Non-pigmented ciliary epithelial cell (primary cell): Measurements from ENCODE around the gene PDZD8.
"Not testable (repeated sequence)": the region's sequence is repeated elsewhere in the genome, so short reads cannot be mapped to it uniquely, and the experiment has no call there.

ENCODE experiments used
- DNase-seq: peaks from one replicate; pipeline ENCODE4 v3.0.0-alpha.2; 2010; ENCODE audit warnings: low read depth

PDZD8 gene

DNA sequence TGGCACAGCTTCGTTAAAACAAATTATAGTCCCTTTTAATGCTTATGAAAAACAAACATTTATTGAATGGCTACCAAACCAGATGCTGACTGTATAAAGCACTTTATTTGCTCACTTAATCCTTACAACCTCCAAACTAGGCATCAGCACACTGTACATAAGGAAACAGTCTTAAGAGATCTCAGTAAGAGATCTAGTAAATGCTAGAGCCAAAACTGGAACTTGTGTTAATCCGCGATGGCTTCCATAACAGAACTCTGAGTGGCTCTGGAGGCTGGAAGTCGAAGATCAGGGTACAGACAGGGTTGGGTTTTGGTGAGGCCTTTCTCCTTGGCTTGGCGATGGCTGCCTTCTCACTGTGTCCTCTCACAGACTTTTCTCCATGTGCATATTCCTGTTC, 27.0 kb downstream of the PDZD8 start:
- no peak for DNase-seq

DNA sequence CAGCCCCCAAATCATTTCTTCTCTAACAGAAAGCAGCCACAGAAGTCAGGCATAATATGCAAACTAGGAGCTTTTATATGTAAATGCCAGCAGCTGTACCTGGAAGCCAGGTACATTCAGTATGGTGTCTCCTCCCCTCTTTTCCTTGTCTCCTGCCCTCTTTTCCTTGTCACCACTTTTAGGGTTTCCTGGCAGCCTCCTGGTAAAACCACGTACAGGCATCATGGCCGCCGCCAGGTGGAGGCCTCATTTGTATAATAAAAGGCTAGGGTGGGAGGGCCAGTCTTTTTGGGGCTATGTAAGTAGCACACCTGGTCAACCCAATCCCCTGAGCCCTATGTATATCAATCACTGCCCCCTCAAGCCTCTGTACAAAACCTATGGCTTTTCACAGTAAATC, 28.7 kb downstream of the PDZD8 start:
- no peak for DNase-seq

DNA sequence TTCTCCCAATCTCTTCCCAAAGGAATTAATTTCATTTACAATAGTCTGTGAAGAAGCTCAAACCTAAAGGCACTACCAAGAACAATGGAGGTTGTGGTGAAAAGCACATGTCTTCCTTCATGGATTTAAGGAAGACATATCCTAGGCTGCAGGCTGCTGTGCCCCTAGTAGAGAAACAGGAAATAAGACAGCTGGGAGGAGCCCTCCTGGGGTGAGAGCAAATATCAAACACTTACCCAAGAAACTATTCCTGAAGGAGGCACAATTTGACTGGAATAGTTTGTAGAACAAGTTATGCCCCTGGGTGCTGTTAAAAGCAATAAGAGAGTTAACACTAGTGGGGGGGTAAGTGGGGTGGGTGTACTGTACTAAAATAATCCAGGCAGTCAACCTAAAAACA, 30.1 kb downstream of the PDZD8 start:
- DNase-seq = no peak

DNA sequence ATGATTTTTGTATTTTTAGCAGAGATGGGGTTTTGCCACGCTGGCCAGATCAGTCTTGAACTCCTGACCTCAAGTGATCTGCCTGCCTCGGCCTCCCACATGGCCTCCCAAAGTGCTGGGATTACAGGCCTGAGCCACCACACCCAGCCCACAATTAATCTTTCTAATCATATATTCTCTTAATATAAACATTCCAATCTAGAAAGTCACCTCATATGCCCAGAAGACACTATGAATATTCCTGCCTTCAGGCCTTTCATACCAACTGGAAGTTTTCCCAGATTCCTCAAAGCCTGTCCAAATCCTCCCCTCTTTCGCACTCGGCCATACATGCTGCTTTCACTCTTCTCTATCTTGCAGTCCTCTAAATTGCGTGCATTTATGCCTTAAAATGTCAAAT, 32.6 kb downstream of the PDZD8 start:
- no peak for DNase-seq

DNA sequence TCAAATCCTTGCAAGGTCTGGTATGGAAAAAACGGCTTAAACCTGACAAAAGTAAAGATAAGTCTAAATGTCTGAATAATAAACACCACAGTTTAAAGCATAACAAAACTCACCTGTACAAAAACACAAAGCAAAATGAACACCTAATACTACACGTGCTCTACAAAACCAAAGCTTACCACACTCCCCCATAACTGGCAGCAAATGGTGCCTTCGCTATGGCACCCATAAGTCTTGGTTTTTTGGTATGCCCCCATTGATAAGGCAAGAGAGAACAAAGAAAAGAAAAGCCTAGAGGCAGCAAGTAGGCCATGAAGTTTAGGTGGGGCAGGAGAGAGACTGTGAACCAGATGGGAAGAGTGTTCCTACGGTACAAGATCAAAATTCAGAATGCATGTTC, 34.2 kb downstream of the PDZD8 start:
- DNase-seq = no peak

DNA sequence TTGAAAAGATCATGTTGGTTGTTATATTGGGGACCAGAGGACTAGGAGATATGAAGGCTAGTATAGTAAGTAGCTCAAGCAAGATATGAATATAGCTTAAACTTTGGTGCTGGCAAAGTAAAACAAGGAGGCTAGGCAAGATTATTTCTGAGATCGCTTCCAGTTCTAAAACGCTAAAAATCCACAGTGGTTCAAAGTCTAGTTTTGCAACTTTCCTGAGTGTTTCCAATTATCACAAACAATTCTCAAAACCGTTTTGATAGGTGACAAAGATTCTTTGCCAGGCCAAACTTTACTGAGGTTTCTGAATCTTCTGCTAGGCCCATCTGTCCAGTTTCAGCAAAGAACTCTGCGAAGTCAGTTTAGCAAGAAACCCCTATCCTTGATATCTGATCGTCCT, 35.3 kb downstream of the PDZD8 start:
- DNase-seq = no peak

DNA sequence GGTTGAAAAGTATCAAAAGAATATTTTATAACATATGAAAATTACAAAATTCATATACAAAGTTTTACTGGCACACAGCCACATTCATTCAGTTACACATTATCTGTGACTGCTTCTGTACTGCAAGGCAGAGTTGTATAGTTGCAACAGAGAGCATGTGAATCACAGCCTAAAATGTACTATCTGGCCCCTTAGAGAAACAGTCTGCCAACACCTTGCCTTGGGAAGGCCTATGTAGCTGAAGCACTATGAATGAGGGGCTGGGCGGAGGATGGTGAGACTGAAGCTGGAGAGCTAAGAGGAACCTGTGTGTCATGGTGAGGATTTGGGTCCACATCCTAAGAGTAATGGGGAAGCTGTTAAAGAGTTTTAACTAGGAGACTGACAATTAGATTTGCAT, 35.7 kb downstream of the PDZD8 start:
- no peak for DNase-seq

DNA sequence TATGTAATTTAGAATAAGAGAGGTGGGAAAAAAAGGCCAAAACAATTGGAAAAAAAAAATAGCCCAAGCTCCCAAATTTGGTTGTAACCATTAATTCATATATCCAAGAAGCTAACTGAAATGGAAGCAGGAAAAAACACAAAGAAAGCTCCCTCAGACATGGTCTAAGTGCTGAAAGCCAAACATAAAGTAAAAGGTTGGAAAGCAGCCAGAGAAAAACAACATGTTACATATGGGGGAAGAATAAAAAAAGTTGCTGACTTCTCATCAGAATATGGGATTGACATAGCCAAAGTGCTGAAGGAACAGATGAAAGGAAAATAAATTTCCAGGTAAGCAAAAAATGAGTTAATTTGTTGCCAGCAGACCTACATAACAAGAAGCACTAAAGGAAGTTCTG, 40.3 kb downstream of the PDZD8 start:
- no peak for DNase-seq

DNA sequence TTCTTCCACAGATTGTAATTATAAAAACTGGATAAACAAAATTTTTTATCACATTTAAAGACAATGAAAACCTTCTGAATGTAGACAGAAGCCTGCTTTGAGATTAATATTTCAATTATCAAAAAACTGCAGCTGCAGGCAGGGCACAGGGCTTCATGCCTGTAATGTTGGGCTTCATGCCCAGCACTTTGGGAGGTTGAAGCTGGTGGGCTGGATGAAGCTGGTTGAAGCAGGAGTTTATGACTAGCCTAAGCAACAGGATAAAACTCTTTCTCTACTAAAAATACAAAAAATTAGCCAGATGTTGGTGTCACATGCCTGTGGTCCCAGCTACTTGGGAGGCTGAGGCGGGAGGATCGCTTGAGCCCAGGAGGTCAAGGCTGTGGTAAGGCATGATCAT, 41.2 kb downstream of the PDZD8 start:
- DNase-seq = no peak

DNA sequence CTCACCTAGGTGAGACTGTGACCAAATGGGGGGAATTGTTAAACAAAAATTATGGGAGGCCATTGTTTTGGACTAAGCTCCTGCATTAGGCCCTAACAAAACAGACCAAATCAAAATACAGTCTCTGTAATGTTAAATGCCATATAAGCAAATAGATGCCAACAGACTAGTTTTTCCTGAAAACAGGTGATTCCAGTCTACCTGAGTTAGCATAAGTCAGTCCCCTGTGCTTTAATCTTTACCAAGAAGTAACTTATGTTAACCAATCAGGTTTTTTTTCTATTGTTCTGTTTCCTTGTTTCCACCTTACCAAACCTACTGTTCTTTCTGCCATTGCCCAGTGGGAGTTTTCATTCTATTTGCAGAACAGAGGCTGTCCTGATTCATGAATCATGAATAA, 48.0 kb downstream of the PDZD8 start:
- DNase-seq = no peak

DNA sequence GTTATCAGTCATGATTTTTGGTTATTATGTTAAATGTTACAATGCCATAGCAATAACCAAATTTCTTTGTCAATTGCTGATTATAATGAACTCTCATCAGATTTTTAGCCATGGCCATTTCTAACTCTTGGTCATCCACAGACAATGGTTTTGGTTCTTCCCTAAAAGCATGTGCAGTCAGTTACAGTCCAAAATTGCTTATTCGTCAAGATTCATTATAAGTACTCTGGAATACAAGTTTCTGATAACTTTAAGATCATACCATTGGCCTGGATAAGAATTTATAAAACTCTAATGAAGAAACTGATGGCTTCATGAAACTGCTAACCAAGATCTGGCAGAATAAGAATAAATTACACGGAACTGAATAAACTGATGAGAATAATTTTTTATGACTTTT, 50.9 kb downstream of the PDZD8 start:
- DNase-seq = no peak

DNA sequence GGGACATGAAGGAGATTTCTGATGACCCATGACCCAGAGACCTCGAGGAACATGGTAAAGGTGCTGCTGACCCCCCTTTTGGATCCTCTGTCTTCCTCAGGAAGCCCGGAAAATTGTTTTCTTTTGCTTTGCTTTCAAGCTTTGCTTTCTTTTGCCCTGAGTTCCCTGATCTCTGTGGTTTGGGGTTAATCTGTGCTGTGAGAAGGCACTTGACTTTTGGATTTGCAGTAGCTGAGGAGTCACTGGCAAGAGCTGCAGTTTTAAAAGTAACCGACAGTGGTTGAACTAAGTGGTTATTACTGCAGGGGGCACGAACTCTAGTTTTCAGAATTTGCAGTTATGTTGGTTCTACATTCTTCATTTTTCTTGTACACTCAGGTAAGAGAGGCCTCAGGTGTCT, 53.0 kb downstream of the PDZD8 start:
- DNase-seq = no peak

DNA sequence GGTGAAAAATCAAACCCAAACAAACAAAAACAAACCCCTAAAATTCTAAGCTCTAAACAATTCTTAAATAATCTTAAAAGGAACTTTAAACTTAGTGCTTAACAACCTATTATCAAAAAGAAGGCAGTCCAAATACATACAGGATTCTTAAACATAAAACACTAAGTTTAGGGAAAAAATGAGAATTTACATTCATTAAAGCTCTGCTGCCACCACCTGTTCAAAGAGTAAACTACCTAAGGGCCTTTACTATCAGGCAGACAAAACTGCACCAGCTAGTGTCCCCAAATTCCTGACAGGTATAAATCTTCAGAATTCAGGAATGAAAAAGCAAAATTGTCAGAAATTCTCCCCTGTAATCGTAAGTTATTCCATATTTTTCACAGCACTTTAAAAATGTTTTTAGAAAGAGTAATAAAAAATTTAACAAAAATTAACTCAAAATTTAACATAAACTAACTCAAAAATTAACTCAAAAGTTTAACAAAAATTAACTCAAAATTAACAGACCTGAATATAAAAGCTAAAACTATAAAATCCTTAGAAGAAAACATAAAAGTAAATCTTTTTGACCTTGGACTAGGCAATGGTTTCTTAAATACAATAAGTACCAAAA, 55.1 kb downstream of the PDZD8 start:
- no peak for DNase-seq

DNA sequence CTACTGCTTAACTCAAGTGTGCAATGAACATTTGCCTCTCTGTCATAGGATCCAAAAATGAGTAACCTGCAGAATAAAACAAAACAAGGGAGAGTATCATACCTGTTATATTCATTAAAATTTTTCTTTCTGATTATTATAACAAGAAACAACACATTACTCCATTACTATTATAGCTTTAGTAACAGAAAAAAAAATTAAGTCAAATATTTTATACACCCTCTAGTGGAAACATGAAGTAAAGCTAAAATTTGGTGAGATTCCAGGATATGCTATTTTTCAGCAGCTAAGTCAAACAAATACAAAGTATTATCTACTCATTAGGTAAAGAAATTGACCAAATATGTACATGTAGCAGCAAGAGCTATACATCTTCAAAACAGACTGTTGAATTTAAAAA, 56.3 kb downstream of the PDZD8 start:
- no peak for DNase-seq

DNA sequence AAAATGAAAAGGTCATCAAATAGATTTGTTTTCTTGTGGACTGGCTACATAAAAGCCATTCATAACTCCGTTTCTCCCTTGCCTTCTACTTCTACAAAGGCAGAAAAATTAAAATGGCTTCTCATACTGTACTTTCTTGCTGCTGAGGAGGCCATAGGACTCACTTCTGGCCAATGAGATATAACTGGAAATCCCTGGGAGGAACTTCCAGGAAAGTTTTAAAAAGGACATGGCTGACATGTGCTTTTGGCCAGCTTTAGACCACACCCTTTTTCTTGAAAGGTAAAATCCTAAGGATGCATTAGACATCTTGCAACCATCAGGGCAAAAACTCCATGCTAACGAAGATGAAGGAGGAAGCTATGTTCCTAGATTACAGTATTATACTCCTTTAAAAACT, 58.5 kb downstream of the PDZD8 start:
- DNase-seq = no peak

DNA sequence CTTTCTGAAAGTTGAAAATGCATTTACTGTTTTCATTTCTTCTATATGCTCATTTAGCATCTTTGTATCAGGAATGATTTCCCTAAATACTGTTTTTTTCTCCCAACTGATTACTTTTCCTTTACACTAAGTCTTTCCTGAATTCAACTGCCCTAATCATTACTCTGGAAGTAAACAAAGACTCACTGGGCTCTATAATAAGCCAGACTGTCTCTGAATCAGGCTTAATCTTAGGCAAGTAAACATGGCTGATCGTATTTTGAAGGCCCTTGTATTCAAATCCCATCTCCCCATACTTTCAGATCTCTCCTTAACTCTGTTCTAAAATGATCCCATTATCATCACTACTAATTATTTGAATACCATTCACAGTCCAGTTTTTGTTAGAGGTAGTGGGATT, 61.6 kb downstream of the PDZD8 start:
- no peak for DNase-seq

DNA sequence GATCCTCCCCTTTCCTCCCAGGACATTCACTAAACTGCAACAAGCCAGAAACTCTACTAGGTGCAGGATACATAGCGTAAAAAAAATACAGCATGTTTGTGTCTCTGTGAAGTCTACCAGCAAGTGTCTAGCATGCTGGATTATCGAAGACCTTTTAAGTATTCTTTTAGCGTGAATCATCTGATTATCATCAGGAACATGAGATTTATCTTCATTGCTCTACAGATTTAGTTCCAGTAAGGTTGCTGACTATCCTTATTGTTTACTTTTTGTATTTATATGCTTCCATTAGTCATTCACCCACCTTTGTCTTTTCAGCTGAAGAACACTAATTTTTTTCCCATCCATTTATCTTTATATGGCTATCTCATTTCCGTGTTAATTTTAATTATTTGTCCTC, 62.8 kb downstream of the PDZD8 start:
- no peak for DNase-seq

DNA sequence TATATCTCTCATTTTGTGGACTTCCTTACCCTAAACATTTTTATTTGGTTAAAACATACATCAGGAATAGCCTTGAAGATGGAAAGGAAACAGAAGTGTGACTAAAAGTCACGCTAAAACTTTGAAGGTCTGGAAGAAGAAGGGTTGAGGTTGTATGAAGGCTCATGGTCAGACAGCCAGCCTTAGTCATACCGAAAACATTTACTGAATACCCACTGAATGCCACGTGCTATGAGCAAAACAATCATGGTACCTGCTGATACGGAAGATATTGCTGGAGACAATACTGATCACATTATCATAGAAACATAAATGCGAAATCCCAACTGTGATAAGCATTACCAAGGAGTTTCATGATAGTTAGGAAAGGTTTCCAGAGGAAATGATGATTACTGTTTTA, 64.0 kb downstream of the PDZD8 start:
- no peak for DNase-seq

DNA sequence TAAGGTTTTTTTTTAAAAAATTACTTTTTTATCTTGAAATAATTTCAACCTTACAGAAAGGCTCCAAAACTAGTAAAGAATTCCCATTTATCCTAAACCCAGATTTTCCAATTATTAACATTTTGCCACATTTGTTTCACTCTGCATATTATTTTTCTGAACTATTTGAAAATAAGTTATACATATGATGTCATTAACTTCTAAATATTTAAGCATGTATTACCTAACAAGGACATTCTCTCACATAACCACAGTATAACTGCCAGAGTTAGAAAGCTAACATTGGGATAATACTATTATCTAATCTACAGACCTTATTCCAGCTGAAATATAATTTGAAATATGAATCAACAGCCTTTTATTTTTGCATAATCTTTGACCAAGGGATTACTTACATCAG, 68.6 kb downstream of the PDZD8 start:
- no peak for DNase-seq

DNA sequence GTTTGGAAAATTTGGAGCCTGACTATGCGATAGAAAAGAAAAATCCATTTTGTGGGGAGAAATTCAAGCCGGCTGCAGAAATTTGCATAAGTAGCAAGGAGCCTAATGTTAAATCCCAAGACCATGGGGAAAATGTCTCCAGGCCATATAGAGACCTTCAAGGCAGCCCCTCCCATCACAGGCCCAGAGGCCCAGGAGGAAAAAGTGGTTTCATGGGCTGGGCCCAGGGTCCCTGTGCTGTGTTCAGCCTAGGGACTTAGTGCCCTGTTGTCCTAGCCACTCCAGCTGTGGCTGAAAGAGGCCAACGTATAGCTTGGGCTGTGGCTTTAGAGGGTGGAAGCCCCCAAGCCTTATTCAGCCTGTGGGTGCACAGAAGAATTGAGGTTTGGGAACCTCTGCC, 71.8 kb downstream of the PDZD8 start:
- not testable (repeated sequence) for DNase-seq

DNA sequence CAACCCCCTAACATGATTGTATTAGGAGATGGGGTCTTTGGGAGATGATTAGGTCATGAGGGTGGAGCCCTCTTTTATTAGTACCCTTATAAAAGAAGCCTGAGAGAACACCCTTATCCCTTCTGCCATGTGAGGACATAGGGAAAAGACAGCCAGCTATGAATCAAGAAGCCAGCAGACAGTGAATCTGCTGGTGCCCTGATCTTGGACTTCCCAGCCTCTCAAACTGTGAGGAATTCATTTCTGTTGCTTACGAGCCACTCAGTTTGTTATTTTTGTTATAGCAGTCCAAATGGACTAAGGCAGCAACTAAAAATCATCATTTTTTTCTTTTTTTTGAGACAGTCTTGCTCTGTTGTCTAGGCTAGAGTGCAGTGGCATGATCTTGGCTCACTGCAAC, 74.6 kb downstream of the PDZD8 start:
- DNase-seq = no peak

DNA sequence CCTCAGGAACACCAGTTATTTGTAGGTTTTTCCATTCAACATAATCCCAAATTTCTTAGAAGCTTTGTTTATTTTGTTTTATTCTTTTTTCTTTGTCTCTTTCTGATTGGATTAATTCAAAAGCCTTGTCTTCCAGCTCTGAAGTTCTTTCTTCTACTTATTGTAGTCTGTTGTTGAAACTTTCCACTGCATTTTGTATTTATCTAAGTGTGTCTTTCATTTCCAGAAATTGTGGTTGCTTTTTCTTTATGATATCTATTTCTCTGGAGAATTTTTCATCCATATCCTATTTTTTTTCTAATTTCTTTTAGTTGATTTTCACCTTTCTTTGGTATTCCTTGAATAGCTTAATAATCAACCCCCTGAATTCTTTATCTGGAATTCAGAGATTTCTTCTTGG, 75.8 kb downstream of the PDZD8 start:
- no peak for DNase-seq

DNA sequence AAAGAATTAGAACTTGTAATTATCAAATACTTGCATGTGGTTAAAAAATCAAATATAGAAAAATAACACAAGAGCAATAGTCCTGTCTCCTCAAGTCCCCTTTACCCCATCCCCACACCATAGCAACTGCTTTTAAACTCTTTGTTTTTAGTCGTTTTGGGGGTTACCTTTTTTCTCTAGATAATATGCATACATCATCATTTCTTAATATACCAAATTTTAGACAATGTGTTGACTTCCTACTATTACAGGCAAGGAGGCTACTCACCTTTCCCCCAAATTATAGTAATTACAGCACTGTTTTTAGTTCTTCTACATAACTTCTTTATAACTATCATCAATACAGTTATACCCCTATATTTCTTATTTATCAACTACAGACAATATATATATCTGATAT, 77.0 kb downstream of the PDZD8 start:
- no peak for DNase-seq

DNA sequence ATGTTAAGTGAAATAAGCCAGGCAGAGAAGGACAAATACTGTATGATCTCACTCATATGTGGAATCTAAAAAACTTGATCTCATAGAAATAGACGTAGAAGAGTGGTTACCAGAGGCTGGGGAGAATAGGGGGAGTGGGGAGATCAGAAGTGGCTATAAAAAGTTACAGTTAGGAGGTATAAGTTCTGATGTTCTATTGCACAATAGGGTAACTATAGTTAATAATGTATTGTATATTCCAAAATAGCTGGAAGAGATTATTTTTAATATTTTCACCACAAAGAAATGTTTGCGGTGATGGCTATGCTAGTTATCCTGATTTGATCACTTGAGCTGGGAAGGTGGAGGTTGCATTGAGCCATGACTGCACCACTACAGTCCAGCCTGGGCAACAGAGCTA, 80.5 kb downstream of the PDZD8 start:
- no peak for DNase-seq

DNA sequence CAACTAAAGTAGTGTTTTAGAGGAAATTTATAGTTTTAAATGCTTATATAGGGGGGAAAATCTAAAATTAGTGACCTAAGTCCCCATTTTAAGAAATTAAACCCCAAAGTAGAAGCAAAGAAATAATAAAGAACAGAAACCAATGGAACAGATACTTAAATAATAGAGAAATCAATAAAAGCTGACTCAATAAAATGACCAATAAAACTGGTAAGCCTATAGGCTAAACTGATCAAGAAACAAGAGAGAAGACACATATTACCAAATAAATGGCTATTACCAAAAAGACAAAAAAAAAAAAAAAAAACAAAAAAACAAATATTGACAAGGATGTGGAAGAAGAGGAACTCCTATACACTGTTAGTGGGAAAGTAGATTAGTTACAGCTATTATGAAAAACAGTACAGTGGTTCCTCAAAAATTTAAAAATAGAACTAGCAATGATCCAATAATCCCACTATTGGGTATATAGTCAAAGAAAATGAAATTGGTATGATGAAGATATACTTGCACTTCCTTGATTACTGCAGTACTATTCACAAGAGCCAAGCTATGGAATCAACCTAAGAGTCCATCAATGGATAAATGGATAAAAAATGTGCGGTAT, 81.1 kb downstream of the PDZD8 start:
- DNase-seq = no peak
